Lung (tissue), 12 donors: Measurements from ENCODE around the gene MAST4. TPM values are rescaled to one million over a fixed set of nuclear protein-coding genes. Genes with fewer than 3 reads are reported as not detected.

ENCODE experiments used
- ATAC-seq: fragments of 200-7000 bp; cut with Tn5 transposase; one replicate; pipeline ENCODE4 v1.9.1; 2020; ENCODE audit warnings: moderate number of reproducible peaks; ENCODE audit not compliant: insufficient read depth, low FRiP score
- DNase-seq, 3 donors: peaks; one replicate each; pipeline ENCODE4 v3.0.0-alpha.2; 2013 to 2017
- H3K27ac ChIP-seq, 2 donors: one replicate each; pipeline ENCODE4 v1.5.1; 2013; ENCODE audit warnings: mild to moderate bottlenecking in 2 of 2, moderate library complexity in 2 of 2, control low read depth in 1 of 2, inconsistent platforms in 1 of 2, low read depth in 1 of 2, low read length in 1 of 2
- H3K27me3 ChIP-seq, 3 donors: one replicate each; pipeline ENCODE4 v1.5.1; 2013; ENCODE audit warnings: low read length in 2 of 3; ENCODE audit not compliant: control insufficient read depth in 3 of 3, insufficient read depth in 3 of 3
- H3K36me3 ChIP-seq, 4 donors: one replicate each; pipeline ENCODE4 v1.5.1; 2013; ENCODE audit warnings: low read length in 4 of 4, mild to moderate bottlenecking in 1 of 4, moderate library complexity in 1 of 4; ENCODE audit not compliant: control insufficient read depth in 4 of 4, insufficient read depth in 4 of 4
- H3K4me1 ChIP-seq, 5 donors: one replicate each; pipeline ENCODE4 v1.5.1; 2013; ENCODE audit warnings: low read length in 5 of 5, mild to moderate bottlenecking in 2 of 5, moderate library complexity in 1 of 5; ENCODE audit not compliant: control insufficient read depth in 5 of 5, insufficient read depth in 5 of 5
- H3K4me3 ChIP-seq: one replicate; pipeline ENCODE4 v1.5.1; 2013; ENCODE audit warnings: mild to moderate bottlenecking, control low read depth, moderate library complexity
- H3K9ac ChIP-seq, 2 donors: one replicate each; pipeline ENCODE4 v1.5.1; 2013; ENCODE audit warnings: low read length in 2 of 2, control low read depth in 1 of 2; ENCODE audit not compliant: insufficient read depth in 1 of 2
- H3K9me3 ChIP-seq, 4 donors: one replicate each; pipeline ENCODE4 v1.5.1; 2013; ENCODE audit warnings: low read length in 3 of 4, mild to moderate bottlenecking in 1 of 4, moderate library complexity in 1 of 4; ENCODE audit not compliant: control insufficient read depth in 4 of 4, insufficient read depth in 3 of 4
- CTCF ChIP-seq: IDR thresholded peaks from 2 replicates; pipeline ENCODE4 v1.5.1; 2012; ENCODE audit warnings: mild to moderate bottlenecking; ENCODE audit errors: control extremely low read depth, extremely low read depth
- WGBS, 2 donors: extraction: QIAGEN DNeasy Blood & Tissue Kit; methylation state at CpG; one replicate each; pipeline ENCODE4 v1.1.7; 2013; 5-methylcytosine and 5-hydroxymethylcytosine counted together
- polyA plus RNA-seq, 2 donors: library from polyadenylated mRNA; stranded (reverse); fragments of 200-250 nt; gene quantifications; one replicate each; pipeline ENCODE4 v1.2.1, GENCODE V29; 2013
- total RNA-seq, 2 donors: library from RNA; depleted of rRNA in 1 of 2; stranded (reverse); fragments of >200 nt in 1 of 2; gene quantifications; one replicate each; pipeline ENCODE4 v1.2.1, GENCODE V29; 2014 to 2021
- donor health status: control.
- donor health status: control.
- donor health status: Bipolar disorder and iron deficiency.
- donor health status: healthy.
- donor health status: DM: yes; HTN: yes; CAD: no.

Gene MAST4
- total and polyA plus RNA-seq, 4 donors = 13.9 to 153 (median 46.2) TPM

- no peak for ATAC-seq
Measured at GRCh38 chr5:66969963-66970362, 373.8 kb downstream of the MAST4 start.

GRCh38 chr5:66972004-66972403 lies 375.8 kb downstream of the MAST4 start:
- peak in 2 of 3 donors; percentile 39 to 47 for DNase-seq
- H3K27ac ChIP-seq = no peak overlapping the region
- no peaks in the 10 kb centered on the region for H3K9me3 ChIP-seq
- 84 to 96% methylated on average over 2 of the region's 2 CpGs for WGBS, 2 donors
- no peak overlapping the region for H3K9ac ChIP-seq
- ATAC-seq = no peak
- no peaks in the 10 kb centered on the region for H3K27me3 ChIP-seq
- H3K4me1 ChIP-seq = peaks cover 0 to 24% (median 4%) of the 10 kb centered on the region in 5 donors
- no peaks in the 10 kb centered on the region for H3K36me3 ChIP-seq
- no peak for TF ChIP-seq CTCF
- H3K4me3 ChIP-seq = no peak overlapping the region

More at GRCh38 chr5:66969963-66970362, 373.8 kb downstream of the MAST4 start:
- no peak overlapping the region for H3K27ac ChIP-seq
- H3K4me1 ChIP-seq = peaks cover 0 to 25% (median 4%) of the 10 kb centered on the region in 5 donors
- H3K4me3 ChIP-seq = no peak overlapping the region
- H3K27me3 ChIP-seq = no peaks in the 10 kb centered on the region
- no peaks in the 10 kb centered on the region for H3K9me3 ChIP-seq
- no peak for TF ChIP-seq CTCF
- no peak for DNase-seq
- WGBS, 2 donors = 53 to 74% methylated on average over 2 of the region's 2 CpGs
- no peak overlapping the region for H3K9ac ChIP-seq
- peaks cover 0 to 5% (median 2%) of the 10 kb centered on the region in 4 donors for H3K36me3 ChIP-seq

GRCh38 chr5:66974256-66974655 lies 378.1 kb downstream of the MAST4 start:
- 83 to 94% methylated on average over 6 of the region's 6 CpGs for WGBS, 2 donors
- Histone ChIP-seq H3K9ac (no peak overlapping the region), H3K27me3 (no peaks in the 10 kb centered on the region), H3K4me3 (no peak overlapping the region), H3K4me1 (peaks cover 0 to 27% (median 4%) of the 10 kb centered on the region in 5 donors), H3K36me3 (no peaks in the 10 kb centered on the region), H3K27ac (peak overlapping the region in 1 of 2 donors; percentile 66), H3K9me3 (no peaks in the 10 kb centered on the region)
- DNase-seq = no peak
- no peak for ATAC-seq
- TF ChIP-seq CTCF = no peak

GRCh38 chr5:66976108-66976507 lies 379.9 kb downstream of the MAST4 start:
- H3K4me1 ChIP-seq = peaks cover 0 to 31% (median 7%) of the 10 kb centered on the region in 5 donors
- H3K27me3 ChIP-seq = no peaks in the 10 kb centered on the region
- H3K9ac ChIP-seq = no peak overlapping the region
- ATAC-seq (no peak), DNase-seq (no peak)
- no peaks in the 10 kb centered on the region for H3K36me3 ChIP-seq
- no peak for TF ChIP-seq CTCF
- no peak overlapping the region for H3K4me3 ChIP-seq
- 85 to 95% methylated on average over 4 of the region's 4 CpGs for WGBS, 2 donors
- no peak overlapping the region for H3K27ac ChIP-seq
- H3K9me3 ChIP-seq = no peaks in the 10 kb centered on the region
